Brain pericyte (primary cell): ENCODE results near the gene FAM118B.

Source experiments
- DNase-seq: peaks from one replicate; pipeline ENCODE4 v3.0.0-alpha.2; 2012; ENCODE audit warnings: low read depth, low spot score

Gene FAM118B

DNA sequence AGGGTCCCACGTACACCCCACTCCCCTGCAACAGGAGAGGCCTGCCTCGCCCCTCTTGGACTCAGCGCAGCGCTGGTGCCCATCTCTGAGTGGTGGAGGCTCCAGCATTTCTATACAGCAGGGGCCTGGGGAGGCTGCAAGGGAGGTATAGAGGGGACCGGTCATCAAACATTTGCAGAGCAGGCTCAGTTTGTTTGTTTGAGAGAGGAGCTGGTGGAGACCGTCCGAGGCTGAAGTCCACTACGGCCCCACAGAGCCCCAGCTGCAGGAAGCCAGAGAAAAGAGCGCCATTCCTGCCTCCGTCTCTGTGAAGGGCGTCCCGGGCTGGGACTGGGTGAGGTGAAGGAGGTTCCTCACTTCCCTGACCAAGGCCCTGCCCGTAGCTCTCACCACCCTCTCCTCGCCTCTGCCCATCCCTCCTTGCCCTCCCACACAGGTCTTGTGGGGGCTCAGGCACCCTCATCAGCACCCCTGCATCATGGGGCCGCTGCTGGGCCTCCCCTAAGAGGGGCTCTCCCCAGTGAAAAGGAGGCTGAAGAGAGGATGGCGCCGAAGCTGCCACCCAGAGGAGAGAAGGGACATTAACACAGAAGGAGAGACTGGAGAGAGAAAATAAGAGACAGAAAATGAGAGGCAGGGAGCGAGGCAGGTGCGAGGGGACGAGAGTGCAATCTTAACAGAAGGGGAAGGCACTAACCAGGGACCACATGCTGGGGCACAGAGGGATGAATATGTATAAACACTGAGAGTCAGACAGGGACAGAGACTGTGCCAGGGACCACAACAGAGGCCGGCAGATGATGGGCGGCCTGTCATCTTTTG is 24.7 kb upstream of the FAM118B start:
- DNase-seq, result no peak

DNA sequence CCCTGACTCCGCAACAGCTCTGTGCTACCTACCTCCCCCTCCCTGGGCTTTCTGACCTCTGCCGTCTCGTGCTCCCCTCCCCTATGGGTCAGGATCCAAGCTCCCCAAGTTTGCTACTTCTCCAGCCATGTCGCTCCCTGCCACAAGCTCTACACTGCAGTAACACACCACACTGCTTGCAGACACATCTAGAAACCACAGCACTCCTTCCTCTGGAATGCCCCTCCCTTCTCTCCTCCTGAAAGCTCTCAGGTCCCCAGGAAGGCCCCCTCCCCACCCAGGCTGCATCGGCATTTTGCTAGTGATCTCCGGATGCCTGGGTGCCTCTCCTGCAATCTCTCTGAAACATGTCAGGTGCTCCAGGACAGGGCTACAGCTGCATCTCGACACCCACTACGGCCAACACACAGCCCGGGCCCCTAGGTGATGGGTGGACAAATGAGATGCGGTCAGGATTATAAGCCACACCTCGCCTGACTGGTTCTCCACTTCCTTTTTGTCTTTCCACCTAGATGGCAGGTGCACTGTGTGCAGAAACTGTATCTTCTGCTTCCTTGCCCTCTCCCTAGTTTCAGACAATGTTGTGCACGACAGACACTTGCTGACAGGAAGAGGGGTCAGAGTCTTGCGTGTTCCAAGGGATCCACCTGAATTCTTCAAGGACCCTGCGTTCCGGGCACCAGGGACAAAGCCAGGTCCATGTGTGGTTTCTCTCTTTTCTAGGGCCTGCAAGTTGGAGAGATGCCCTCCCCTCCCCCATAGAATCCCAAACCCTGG is 23.1 kb upstream of the FAM118B start:
- DNase-seq, result no peak

DNA sequence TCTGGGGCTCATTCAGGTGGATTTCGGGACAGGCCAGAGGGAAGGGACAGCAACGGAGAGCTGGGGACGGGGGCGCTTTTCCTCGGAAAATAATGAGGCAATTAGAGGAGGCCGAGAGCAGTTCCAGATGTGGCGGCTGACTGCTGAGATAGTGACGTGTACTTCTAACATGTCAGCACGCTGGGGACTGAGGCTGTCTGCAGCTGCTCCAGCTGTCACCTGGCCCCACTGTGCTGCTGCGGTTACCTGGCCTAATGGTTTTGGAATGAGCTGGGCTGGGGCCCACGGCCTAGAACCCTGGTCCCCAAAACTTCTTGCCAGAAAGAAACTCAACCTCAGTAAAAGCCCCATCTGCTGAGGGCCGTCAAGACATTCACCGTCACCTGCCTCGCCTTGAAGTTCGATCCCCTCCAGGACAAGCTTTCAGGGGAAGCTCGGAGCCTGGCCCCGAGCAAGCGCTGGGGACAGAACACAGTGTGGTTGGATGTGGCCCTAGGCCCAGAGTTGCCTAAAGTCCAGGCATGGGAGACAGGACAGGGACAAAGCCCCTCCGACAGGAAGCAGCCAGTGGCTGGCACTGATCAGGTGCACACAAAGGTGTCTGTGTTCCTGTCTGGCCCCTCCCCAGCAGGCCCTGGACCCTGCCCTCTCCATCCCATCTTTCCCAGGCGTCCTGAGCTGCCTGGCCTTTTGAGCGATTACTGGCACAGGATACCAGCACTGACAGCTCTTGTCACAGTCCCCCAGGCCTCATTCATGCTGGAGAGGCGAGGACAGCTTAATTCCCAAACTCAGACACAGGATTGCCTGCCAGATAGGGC is 22.3 kb upstream of the FAM118B start:
- DNase-seq, result no peak

DNA sequence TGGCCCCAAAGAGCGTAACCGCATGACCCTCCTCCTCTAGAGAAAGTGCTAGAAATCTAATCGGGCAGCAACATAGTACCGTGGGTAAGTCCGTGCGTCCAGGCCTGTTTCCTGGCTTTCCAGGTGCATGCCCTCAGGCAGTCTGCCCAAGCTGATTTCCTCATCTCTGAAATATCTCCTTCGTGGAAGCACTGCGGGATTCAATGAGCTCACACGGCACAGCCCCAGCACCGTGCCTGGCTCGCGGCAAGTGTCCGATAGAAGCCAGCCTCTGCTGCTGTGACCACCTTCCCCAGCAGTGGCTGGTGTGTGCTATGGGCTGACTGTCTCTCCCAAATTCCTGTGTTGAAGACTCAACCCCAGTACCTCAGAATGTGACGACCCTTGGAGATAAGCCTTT is 20.8 kb upstream of the FAM118B start:
- DNase-seq, result no peak

DNA sequence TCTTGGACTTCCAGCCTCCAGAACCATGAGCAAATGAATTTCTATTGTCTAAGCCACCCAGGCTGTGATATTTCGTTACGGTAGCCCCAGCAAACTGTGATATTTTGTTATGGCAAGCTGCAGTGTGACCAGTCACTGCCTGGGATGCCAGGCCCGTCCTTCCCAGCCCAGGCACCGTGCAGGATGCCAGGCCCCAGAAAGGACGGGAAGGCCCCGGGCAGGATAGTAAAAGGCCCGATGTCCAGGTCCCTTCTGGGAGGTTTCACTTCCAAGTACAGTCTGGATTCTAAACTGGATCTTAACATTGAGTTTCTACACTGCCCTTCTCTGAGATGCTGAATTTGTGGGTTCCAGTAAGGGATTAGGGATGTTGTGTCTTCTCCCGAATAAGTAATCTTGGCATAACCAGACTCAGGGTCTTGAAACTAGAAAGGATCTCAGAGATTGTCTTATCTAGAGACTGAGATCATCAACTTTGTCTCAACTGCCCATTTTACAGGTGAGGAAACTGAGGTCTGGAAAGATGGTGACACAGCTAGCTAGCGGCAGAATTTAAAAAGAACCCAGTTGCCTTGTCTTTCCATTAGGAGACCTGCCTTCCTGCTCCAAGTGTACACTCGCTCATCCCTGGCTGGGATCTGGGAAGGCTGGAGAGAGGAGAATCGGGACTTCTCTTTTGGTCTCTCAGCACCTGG is 20.1 kb upstream of the FAM118B start:
- no peak for DNase-seq

DNA sequence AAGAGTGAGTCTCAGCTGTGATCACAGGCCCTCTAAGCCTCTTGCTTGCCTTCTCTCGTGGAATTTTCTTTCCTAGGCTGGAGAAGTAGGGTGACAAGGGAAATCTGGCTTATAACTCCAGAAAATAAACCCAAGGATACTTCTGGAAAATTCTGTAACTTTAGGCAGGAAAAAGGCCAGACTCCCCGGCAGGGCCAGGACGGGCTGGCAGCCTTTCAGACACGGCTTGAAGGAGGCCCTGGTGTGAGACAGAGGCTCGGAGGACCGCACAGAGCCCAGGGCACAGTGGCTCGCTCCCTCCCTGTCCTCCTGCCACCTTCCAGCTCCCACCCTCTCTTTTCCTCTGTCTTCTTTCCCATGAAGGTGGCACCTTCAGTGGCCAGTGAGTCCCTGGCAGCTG is 19.2 kb upstream of the FAM118B start:
- no peak for DNase-seq

DNA sequence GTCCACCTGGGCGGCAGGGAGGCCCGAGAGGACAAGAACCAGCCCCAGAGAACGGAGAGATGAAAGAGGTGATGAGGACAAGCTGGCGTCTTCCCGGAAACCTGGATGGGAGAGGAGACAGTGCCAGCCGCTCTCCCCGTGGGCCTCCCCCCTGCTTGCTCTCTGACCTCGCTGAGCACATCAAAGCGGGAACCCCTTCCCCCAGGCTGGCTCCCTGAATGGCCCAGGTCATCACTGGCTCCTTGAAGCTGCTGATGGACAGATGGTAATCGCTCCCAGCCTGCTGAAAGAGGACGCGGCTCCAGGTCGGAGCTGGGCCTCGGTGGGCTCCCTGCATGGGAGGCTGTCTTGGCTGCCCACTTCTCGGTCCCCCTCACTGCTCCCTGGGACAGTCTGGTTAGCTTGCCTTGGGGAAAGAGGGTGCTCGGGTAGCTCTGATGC is 18.5 kb upstream of the FAM118B start:
- DNase-seq, result no peak

DNA sequence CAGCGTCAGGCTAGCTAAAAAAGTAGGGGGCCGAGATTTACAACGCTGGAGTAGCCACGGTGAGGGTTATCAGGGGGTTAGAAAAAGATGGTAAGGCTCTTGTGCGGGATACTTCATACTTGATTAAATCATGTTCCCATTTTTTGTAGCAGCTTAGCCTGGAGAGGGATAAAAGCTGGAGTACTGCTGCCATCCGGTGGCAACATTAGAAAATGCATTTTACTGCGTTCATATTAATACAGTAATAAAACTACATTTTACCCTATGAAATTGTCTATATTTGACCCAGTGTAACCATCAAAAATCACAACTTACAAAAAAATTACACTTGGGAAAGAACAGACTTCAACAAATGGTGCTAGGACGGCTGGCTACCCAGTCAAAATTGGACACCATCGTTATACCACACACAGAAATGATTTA is 17.4 kb upstream of the FAM118B start:
- no peak for DNase-seq

DNA sequence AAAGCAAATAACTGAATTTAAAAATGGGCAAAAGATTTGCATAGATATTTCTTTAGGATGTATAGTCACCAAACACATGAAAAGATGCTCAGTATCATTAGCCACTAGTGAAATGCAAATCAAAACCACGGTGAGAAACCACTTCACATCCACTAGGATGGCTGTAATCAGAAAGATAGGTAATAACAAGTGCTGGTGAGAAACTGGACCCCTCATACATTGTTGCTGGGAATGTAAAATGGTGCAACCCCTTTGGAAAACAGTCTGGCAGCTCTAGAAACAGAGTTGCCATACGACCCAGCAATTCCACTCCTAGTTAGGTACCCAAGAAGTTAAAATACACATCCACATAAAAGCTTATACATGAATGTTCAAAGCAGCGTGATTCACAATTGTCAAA is 16.5 kb upstream of the FAM118B start:
- no peak for DNase-seq

DNA sequence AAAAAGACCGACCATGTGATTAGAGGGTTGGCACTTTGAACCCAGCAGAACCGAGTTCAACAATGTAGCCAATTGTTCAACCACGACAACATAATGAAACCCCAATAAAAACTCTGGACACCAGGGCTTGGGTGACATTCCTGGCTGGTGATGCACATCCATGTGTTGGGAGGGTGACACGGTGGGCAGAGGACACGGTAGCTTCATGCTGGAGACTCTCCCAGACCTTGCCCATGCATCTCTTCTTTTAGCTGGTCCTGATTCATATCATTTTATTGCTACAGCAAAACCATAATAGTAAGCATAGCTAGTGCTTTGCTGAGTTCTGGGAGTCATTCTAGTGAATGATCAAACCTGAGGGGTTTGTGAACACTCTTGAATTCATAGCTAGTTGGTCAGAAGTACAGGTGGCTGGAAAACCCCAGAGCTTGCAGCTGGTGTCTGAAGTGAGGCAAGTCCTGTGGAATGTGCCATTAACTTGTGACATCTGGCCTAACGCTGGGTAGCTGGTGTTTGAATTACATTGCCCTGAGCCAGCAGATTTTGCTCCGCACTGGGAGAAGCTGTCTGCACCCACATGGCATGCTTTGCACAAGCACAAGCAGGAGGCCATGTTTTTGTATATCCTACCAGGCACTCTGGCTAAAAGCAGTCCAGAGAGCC is 14.2 kb upstream of the FAM118B start:
- no peak for DNase-seq

DNA sequence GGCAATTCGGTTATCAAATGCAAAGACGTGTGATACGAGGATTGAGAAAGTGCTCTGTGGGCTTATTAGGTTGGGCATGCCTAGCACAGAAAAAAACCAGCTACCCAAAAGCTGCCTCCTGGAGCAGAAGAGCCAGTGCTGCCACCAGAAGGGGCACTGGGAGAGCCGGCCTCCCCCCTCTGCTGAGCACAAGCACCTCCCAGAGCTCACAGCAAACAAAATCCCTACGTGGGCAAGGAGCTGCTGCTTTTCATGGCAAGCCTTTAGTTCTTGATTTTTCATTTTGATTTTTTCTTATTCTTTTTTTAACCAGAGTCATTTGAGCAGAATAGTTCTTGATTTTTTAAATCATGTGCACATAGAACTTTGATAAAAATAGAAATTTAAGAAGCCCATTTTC is 12.9 kb upstream of the FAM118B start:
- no peak for DNase-seq

DNA sequence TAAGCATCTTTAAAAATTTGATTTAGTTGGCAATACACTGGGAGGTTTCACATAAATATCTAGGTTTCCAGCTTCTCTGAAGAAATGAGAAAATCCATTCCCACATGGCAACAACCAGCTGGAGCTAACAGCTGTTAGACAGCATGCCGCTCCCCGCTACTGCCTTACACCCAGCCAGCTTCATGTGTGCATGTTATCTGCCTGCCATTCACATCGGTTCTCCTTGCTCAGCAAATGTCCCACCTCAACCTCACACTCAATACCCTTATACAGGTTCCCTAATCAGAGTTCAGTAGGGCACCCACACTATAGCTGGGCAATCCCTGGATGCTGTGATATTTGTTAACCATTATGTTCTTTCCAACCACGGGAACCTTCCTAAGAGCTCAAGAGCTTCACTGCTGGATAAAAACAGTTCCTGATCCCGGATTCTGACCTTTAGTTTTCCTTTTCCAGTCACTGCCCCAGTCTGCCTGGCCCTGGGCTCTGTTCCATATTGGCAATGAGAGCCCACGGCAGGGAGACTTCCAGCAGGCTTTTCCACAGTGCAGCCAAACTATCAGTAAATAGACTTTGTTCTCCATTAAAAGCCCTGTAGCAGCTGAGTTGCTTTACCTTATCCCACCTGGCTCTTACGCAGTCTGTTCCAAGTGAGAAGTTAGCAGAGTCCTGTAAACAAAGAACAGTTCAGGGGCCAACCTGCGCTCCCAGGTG is 8.8 kb upstream of the FAM118B start:
- DNase-seq, result no peak

DNA sequence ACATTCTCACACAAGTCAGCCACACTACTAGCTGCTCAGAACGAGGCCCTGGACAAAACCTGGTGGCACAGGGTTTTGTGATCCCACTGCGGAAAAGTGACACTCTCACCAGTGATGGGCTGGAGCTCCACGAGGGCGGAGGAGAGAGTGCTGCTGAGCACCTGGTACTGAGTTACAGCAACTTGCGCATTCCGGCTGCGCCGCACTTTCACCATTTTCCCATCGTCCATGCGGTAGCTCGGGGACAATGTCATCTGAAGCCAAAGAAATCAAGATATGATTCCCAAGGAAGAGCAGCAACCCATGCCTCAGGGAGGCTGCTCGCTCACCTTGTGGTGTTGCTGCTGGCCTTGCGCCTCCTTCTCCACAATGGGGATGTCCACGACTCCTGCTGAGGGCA is 6.2 kb upstream of the FAM118B start:
- DNase-seq, result no peak

DNA sequence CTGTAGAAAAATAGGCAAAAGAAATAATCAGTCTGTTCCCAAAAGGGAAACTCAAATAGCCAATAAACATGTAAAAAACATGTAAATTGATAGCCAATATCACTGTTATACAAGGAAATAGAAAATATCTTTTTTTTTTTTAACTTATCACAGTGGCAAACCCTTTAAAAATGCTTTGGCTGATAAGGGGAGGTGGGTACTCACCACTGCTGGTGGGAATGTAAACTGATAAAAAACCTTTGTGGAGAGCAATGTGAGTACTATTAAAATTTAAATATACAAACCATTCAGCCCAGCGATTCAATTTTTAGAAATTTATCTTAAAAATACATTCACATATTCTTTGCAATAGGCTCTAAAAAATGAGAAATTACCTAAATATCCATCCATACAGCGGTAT is 3.7 kb upstream of the FAM118B start:
- DNase-seq, result no peak

DNA sequence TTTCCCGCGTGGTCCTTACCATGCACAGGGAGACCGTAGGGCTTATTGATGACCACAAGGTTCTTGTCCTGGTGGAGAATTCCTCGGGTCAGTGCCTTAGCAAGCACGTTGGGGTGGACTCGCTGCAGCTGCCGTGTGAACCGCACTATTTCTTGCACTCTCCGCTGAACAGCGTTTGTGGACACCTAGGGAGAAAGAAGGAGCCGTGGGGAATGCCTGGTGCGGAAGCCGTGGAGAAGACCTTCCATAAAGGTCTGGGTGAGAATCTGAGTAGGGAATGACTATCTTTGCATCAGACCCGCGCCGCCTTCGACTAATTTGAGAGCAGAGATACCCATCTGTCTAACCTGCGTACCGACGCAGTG is 729 bp upstream of the FAM118B start:
- DNase-seq, result no peak

DNA sequence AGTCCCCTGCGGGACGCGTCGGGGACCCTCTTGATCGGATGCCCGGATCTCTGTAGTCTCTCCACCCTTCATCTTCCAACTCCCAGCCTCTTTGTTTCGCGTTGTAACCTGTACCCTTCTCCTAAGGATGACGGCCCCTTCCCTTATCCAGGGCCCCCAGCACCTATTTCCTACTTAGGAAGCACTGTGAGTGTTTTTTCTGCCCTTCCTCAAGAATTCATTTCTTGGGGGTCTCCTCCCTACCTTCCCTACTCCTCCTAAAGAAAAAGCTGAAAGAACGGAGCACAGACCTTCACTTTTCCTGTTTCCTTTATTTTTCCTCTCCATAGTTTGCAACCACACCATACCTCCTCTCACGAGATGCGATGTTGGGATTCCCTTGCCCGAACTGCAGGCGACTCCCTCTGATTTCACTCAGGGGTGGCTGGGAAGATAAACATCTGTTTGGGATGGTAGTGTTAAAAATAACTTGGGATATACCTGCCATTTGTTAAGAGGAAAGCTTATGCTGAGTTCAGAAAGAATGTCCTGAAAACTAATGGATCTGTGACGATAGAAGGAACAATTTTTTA is 593 bp downstream of the FAM118B start:
- DNase-seq, result no peak

DNA sequence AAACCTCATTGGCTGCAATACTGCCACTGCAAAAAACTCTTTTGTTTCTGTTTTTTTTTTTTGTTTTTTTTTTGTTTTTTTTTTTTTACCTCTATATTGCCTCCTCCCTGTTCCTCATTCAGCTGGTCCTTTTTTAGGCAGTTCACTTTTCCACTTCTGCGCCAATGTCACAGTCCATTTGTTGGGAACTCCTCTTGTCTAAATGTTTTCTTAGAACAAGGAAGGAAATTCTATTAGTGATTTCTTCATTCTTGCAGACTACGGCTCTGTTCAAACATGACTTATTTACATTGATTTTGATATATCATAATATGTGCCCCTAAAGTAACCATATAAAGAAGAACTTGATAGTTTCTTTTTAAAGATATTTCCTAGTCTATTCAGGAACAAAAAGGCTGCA is 2.9 kb downstream of the FAM118B start:
- no peak for DNase-seq

DNA sequence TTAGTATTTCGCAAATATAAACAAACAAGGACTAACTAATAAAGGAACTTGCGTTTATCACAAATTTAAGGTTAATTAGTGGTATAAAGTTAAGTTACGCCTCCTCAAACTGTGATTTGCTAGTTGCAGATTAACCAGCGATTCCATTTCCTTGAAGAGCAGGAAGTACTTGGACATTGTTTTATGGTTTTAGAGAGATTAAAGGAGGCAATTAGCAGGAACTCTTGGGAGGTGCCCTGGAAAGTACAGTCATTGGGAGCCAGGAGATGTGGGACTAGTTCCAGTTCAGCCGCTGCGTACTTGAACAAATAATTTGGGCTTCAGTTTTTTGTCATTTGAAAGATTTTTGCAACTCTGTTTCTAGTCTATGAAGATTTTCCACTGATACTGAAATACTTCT is 3.3 kb downstream of the FAM118B start:
- DNase-seq, result no peak

DNA sequence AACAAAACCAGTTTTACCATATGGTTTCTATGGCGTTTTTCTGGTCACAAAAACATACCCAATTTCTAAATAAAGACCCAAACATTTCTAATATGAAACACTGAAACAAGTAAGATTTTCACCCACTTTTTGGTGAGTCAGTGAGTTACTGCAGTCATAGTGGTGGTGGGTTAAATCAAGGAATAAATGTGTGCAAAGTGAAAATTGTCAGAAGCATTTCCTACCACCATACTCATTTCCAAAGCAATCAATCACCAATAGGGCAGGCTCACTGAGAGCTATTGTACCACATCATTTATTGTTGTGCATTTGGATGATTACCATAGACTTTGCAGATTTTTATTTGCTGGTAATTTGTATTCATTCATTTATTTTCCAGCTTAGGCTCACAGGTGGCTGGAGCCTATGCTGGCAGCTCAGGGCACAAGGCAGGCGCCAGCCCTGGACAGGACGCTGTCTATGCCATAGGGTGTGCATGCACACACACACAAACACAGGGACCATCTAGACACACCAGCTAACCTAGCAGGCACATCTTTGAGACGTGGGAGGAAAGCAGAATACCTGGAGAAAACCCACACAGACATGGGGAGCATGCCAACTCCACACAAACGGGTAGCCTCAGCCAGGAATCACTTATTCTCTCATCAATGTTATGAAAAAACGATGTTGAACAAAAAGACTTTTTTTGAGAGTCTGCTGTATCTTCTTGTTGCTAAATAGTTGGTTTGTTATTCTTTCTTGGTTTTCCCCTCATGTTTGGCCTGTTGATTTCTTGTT is 5.1 kb downstream of the FAM118B start:
- no peak for DNase-seq
